Fibroblast of skin of abdomen (primary cell): ENCODE measurements around the gene SLCO4A1.
A peak's percentile ranks its signal among the peaks of the same experiment; 100 is the strongest.

Experiments used
- DNase-seq: peaks from one replicate; pipeline ENCODE4 v3.0.0-alpha.2; 2013

Gene SLCO4A1

DNA sequence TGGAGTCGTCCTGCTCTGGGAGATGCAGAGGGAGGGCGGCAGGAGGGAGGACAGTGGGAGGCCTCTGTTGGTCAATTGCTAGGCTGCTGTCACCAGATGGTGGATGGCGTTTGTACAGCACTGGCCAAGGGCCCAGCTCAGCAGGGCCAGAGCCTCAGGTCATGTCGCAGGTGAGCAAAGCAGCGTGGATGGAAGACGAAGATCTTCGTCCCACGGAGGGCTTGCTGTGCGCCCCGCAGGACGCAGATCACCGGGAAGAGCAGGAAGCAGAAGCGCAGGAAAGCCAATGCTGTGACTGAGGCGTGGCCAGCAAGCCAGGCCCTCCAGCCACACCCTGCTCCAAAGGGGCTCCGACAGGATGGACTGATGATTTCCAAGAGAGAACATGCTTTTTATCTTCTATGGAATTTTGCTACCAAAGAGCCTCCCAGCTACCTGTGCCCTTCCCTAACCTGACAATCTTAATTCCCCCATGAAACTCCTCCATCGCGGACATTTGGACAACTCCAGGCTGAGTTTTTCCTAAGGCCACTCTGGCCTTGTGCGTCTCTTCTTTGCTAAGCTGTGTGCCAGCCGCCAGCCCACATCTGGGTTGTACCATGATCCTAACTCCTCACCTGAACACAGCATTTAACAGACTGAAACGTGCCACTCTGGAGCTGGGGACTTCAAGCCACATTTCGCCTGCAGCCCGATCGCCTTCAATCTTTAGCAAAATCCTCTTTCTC lies 3.5 kb upstream of the SLCO4A1 start:
- no peak for DNase-seq

DNA sequence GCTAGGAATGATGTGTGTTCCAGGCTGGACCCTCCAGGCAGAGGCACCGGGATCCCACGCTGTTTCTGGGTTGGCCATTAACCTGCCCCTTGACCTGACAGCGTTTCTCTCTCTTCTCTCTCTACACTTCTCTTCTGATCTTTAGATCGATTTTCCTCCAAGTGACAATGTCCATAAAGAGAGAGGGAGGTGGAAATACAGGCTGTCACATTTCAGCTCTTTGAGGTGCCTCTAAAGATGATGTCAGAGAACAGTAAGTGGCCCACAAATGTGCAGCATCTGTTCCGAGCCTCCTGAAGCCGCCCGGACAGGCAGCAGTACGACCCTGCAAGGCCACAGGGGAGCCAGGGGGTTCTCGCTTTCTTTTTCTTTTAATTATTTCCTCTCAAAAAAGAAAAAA lies 2.5 kb upstream of the SLCO4A1 start:
- DNase-seq = no peak

DNA sequence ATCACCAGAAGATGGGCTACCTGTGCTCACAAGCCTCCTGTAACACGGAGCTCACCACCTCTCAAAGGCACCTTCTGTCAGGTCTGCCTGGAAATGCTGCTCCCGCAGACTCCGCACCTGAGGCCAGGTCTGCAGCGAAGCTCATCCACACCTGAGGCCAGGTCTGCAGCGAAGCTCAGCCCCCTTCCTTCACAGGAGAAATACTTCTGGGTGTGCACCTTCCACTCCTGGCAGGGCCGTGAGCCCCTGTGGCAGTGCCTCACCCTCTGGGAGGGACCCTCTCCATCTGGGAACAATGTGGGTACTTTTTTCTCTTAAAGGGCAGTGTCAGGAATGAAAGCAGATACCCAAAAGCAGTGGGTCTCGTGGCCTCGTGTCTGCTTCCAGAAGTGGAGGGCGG lies 1.4 kb upstream of the SLCO4A1 start:
- DNase-seq = no peak

DNA sequence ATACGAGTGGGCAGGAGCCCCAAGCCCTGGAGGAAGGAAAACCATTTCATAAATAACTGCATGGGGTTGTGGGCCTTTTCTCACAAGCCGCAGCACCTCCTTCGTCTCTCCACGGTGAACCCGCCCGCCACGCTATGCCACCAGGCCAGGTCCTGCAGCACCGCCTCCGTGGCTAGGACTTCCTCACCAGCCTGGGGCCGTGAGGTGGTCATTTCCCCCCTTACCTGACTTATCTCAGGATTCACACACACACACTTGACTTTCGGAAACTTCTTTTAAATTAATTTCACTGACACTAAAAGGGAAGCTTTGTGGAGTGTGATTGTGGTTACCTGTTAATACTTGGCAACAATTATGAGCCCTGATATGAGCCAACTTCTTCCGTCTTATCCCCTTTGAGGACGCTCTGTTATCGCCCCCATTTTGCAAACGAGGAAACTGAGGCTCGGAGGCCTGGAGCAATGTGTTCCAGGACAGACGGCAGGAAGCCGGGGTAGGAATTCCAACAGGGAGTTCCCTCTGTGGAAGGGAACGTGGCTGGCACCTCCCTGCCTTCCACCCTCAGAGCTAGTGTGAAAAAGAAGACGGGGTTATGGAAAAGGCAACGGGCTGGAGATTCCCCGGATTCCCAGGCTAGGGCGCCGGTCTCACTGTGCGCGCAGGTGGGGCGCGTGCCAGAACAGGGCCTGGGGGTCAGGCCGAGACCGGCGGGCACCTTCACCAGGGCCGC lies 817 bp upstream of the SLCO4A1 start:
- DNase-seq = no peak

DNA sequence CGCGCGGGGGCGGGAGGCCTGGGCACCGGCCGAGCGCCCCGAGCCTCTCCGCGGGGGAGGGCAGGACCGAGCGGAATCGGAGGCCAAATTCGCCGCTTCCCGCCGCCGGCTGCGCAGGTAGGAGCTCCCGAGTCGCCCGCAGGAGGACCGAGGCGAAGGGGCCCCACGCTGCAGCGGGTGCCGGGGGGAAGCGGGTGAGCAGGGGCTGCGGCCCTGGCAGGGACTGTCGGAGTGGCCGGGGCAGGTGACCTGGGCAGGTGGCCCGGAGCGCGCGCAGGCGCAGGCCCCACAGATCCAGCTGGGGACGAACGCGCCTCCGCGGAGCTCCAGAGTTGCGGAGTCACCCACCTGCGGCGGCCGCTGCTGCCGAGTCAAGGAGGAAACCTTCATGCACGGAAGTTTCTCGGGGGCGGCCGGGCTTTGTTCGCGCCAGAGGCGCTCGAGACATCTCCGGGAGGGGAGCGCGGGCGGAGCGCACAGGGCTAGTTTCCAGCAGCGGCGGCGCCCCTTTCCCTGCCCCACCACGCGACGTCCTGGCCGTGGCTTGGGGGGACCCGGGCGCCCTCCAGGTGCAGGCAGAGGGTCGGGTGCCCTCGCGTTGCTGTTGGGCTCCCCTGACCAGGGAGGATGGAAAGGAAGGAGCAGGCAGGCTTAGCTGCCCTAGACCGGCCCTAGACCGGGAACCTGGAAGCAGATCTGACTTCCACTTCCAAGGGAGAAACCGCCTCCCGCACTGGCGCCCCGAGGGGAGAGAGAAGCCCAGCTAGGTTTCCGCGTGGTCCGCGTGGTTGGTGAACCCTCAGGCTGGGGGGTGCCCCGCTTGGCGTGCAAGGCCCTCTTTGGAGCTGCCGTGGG lies 590 bp downstream of the SLCO4A1 start:
- DNase-seq = no peak

DNA sequence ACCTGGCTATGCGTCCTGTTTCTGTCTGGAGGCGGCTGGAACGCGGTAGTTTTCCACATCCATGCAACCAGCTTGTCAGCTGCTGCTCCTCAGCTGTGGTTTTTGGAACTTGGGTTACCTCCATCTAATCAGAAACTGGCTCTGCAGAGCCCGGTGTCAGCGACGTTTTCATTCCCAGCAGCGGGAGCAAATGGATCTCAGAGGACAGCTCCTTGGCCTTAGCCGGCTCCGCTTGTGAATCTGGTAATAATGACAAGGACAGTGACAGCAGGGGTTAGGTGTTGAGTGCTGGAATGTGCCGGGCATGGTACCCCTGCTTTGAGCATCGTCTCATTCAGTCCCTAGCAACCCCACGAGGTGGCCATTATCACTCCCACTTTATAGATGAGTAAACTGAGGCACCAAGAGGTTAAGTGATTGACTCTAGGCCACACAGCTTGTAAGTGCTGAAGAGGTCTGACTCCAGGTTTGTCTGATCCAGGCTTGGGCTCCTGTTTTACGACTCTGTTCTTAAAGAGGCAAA lies 1.3 kb downstream of the SLCO4A1 start:
- DNase-seq = no peak

DNA sequence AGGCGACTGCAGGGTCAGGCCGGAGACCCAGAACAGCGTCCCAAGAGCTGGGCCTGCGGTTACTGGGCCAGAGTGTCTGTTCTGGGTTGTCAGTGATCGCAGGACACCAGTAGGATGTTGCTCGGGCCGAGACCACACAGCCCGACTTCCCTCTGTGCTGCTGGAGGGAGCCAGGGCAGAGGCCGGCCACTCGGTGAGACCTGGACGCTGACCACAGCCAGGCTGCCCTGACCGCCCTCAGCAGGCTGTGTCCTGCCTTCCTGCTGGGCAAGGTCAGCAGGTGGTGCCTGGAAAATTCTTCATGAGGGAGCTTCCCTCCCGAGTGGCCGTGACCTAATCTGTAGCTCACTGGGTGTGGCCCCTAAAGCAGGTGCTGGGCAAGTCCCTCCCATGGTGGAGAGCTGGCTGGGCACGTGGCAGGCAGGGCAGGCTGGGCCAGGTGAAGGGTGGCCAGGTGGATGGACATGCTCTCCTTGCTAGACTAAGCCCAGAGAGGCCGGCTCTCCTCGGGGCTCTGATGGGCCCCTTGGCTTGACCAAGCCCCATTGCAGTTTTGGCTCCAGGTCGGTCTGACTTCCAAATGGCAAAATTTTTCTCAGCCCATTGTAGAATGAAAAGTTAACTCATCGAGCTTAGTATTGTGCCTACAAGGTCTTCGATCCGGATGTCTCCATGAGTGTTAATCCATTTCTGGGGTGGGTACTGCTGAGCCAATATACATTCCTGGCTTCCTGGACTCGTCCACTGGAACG lies 1.9 kb downstream of the SLCO4A1 start:
- DNase-seq = no peak

DNA sequence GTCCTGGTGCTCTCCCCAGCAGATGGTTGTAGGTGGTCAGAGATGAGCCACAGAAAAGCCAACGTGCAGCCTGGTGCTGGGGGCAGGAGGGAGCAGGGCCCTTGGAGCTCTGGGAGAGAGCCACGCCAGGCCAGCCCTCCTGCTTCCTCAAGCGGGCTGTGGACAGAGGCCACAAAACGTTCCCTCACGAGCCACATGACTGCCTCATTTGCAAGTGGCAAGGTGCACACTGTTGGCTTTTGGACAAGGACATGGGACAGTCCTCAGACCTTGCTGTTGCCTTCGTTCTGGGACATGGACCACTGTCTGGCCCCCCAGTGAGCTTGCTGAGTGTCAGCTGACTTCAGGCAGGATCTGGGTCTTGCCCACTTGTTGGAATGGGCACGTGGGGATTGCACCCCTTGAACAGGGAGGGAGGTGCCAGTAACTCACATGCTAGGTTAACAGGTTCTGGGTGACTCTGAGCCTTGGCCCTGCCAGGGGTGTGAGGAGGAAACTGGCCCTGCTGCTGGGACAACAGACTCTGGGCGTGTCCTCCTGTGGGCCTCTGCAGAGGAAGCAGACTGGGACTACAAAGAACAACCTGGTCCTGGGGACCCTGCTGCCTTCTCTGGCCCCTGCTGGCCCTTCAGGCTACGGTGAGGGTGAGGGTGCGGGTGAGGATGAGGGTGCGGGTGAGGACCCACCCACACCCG lies 2.6 kb downstream of the SLCO4A1 start:
- DNase-seq = no peak

DNA sequence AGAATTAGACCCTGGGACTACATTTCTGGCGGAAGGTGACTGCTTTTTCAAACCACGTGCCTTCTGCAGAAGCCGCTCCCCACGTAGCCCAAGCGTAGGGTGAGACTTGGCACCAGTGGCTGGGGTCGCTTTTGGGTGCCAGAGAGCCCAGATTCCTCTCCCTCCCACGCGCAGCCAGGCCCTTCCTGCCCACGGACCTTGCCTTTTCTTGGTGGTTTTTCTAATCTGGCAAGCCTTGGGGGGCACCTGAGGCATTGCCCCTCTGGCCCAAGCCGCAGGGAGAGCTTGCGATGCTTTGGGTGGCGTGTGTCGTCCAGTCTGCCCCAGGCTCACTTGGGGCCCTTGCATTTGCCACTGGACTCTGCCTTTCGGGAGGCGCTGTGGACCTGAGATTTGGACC lies 3.3 kb downstream of the SLCO4A1 start:
- DNase-seq = no peak

DNA sequence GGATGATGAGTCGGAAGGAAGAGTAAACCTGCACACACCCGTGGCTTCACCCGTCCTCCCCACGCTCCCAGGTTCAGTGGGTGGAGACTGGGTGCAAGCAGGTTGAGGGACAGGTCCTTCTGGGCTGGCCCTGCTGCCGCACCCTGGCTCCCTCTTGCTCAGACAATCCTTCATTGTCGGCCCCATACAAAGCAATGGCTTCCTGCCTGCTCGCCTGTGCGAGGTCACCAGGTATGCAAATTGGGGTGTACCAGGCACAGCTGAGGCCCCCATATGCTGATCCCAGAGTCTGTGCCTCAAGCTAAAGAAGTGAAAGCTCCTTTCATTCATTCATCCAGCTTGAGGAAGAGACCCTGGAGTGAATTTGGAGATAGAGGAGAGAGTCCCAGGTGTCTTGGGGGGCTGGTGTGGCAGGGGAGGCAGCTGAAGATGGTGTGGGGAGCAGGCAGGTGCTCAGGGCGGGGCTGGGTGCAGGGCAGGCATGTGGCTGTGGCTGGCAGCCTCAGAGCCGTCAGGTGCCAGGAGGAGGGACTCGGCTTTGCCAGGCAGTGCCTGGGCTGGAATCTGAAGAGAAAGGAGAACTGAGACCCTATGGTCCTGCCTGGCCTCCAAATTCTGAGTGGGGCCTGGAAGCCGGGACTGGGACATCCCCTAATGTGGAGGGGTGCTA lies 4.7 kb downstream of the SLCO4A1 start:
- no peak for DNase-seq

DNA sequence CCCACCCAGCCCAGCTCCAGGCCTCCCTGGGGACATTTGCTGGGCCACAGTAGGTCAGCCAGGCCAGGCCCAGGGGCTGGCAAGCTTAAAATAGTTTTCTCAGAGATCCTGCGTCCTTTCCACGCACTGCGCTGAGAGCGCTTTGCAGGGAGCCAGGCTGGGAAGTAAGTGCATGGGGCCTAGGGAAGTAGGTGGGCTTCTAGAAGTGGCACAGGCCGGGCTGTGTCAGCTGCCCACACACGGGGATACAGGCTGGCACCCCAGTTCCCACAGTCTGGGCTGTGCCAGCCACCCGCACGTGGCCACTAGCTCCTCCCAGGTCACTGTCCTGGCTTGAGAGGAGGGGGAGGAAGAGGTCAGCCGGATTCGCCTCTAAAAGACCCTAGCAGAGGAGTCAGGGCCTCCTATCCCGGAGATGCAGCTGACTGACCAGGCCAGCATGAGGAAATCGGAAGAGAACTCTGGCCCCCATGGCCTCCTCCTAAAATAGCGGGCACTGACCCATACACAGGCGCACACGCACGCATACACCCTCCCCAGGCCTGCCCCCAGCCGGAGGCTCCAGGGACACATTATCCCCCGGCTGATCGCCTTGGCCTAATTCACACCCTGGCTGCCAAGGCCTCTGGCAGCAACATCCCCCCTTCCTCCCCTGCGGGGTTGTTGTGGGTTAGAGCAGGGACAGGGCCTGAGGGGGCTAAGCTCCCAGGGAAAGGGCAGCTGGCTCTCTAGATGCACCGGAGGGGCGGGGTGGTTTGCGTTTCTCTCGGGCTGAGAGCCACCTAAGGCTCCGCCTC lies 5.4 kb downstream of the SLCO4A1 start:
- DNase-seq = no peak

DNA sequence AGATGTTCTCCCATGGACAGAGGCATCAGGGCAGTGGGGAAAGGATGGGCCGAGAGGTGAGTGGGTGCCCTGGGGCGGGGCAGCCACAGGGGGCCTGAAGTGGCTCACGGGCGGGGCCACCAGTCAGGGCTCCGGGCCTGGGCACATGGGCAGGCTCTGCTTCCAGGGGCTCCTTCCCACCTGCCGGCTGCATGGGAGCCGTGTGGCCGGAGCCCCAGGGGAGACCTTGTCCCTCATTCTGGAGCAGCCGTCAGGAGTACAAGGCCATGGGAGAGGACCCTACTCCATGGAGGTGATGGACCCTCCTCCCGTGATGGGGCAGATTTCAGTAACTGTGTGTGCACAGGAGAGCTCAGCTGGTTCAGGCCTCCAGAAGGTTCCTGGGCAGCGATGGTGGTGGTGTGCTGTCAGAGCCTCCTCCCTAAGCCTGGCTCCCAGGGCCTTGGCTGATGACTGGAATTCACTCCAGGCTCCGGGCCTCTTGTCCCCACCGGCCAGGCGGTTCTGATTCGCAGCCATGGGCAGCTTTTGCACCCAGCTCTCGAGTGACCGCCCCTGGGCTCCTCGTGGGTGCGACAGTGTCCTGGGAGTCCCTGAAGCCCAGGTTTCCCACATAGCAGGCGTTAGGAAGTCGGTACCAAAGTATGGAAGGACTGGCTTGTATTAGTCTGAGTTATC lies 6.2 kb downstream of the SLCO4A1 start:
- no peak for DNase-seq

DNA sequence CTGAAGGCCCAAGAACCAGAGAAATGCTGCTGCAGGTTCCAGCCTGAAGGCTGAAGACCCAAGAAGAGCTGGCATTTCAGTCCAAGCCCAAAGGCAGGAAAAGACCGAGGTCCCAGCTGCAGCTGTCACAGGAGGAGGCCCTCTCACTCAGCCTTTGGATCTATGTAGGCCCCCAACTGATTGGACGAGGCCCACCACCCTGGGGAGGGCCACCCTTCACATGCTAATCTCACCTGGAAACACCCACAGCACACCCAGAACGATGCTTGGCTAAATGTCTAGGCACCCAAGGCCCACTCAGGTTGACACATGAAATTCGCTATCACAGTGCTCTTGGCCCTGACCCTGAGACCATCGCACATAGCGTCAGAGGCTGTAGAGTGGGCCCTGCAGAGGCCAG lies 6.8 kb downstream of the SLCO4A1 start:
- DNase-seq = no peak

DNA sequence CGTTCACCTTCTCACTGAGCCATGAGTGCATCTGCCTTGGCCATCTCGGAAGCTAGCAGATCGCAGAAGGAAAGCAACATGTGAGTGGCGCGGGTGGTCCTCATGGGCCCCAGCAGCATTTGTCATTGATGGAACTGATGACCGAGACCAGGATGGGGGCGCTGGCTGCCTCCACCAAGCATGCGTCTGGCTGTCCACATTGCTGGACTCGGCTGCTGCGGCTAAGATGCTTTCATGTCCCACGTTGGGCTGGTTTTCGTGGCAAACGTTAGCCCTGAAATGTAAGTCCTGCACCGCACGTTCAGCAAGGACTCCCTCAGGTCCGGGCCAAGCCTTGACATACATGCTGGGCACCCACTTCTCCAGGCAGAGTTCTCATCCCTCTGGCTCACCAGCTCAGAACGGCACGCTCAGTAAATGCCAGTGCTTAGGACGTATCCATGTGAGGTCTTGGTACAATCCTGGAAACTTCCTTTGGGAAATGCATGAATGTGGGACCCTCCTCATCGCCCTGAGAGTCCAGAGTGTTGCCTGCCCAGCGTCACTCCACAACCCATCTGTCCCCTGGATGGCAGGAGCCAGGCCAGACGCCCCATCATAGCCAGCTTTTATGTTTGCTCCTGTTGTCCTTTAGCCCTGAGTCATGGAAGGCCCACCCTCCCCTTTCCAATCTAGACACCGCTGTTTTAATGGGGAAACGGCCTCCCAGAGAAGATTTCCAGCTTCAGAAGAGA lies 8.4 kb downstream of the SLCO4A1 start:
- DNase-seq = no peak

DNA sequence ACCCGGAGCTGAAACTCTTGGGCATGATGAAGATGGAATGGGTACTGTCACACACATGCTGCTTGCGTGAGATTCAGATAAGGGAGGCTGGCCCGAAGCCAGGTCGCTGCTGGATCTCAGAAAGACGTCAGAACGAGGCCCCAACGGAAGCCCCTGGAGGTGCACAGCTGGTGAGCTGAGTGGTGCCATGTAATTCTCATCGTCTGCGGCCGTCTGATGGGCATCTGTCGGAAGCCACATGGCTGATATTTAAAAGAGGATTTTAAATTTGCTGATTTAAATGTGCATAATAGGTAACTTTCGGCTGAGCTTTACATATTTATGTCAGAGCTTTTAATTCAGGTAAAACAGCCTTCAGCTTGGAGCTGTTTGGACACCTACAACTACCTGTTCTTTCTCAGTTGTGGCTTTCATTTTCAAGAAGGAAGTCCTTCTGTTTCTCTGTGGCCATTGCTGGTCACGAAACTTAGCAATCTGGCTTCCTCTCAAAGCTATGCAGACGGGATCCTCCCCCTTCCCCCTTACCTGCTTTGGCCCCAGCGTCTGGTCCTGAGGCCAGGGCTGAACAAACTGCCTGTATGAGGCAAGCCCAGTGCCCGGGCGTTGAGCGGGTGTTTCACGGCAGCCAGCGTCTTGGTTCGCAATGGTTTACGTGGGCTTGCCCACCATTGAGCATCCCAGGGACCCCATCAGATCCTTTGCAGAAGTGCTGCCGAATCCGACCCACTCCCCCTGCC lies 9.2 kb downstream of the SLCO4A1 start:
- peak; percentile 17 for DNase-seq

DNA sequence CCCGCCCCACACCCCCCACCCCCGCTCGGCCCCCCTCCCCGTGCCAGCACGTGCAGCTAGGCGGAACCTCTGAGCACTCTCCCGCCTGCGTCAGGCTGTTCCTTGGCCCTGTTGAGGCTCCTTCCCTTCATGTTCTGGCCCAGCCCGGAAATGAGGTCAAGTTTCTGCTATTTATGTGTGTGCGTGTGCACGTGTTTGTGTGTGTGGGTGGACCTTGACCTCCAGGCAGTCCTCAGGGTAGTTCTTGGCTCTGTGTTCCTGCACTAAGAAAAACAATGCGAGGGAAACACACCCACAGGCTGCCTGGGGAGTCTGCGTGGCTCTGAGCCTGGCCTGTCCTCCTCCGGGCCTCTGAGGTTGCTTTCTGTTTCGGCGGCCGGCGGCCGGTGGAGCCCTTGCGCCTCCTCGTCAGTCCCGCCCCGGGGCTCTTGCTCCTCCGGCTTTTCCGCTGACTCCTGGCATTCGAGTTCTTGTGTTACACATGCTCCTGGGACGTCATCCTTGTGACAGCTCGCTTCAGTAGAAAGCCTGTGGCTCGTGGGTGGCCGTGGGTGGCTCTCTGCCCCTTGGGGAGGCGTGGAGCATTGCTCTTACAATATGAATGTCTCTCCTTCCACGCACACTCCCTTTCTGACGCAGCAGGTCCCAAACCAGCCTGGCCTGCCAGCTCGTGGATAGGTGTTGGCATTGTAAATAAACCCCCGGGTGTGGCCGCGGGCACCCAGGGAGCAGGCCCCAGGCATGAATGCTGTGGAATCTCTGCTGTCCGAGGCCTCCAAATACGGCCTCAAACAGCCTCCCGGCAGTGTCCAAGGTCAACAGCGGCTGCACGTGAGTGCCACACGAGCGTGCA lies 10.0 kb downstream of the SLCO4A1 start:
- peak; percentile 82 for DNase-seq

DNA sequence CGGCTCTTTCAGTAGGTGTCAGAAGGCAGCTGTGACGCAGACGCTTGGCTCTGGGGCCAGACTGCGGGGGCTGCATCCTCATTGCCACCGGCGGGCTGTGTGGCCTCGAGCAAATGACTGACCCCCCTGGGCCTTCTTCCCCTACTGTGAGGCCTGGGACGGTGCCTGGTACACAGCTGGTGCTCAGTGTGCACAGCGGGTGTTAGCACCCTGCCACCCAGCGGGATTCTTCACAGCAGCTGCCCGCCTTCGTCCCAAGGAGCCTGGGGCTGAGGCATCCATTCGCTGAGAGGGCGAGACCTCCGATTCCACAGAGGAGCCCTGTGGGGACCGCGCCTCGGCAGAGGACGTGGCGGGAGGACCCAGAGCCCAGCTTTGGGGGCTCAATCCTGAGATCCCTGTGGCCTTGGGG lies 10.6 kb downstream of the SLCO4A1 start:
- no peak for DNase-seq
